ENCODE results near the gene CIP2A.
"Not testable (repeated sequence)": the region's sequence is repeated elsewhere in the genome, so short reads cannot be mapped to it uniquely, and the experiment has no call there.

CIP2A gene

DNA sequence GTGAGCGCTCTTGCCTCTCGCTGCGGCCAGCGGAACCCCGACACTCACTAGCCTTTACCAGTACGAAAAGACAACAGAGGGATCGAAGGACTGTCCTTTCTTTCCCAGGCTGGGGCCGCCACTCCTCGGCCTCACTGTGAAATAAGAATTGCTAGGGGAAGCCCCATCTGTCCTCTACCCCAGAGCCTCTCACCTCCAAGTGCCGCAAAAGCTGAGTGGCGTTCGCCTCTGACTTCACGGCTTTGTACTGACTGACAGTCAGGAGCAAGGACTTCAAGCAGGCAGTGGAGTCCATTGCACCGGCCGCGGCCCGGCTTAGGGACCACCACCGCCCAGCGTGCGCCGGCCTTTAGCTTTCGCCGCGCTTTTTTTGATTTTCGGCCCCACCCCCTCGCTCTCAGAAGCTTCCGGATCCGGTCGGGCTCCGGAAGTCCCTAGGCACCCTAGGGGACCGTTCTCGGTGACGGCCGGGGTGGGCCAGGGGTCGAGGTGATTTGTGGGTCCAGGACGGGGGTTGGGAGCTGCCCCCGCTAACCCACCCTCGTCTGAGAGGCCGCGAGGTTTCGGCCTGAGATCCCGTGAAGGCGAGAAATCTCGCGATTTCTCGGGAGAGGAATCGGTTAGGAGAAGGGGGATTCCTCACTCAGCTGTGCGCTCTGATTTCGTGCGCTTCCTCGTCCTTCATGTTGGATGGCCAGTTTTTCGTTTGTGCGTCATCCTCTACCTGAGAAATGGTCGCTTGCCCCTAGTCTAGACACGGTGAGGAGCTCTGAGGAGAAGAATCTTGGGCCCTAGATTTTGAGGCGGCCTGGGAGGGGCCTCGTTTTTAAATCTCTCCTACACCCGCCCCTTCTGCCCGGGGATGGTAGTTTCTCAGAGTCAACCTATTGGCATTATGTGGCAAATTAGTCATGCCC is at the start of gene CIP2A, which contains the start of gene DZIP3:
CIP2A (minus strand) TSS at position 358 of the 917 bp plus-strand sequence; CDS start at position 295, 63 bp downstream.
DZIP3 (plus strand) TSS at position 642 of the 917 bp plus-strand sequence. CDS start 15,685 bp downstream, outside the sequence.
- peak; percentile 81 to 84 for DNase-seq (ENCODE audit: low read depth in 2 of 2)

GRCh38 chr3:108629974-108630373 is 40.7 kb upstream of the CIP2A start:
- no peak for DNase-seq (ENCODE audit: low read depth in 2 of 2)

GRCh38 chr3:108623504-108623903 is 34.3 kb upstream of the CIP2A start:
- no peak for DNase-seq (ENCODE audit: low read depth in 2 of 2)

GRCh38 chr3:108620250-108620649 is 31.0 kb upstream of the CIP2A start:
- DNase-seq (ENCODE audit: low read depth in 2 of 2) = no peak

GRCh38 chr3:108616090-108616489 is 26.9 kb upstream of the CIP2A start:
- DNase-seq (ENCODE audit: low read depth in 2 of 2) = not testable (repeated sequence)

DNA sequence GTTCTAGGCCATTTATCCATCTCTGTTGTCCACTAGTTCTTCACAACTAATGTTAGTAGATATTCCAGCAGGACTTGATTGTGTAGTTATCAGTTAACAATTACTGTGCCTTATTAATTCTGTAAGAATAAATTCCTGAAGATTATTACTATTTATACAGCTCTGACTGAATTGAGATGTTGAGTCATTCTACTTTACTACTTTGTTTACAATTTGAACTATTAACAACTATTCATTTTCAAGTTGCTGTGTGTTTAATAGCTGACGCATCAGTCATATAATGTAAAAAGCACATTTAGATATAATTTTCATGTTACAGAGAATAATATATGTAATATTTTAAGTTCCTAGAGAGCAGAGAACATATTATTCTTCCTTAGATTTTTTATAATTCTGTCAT is 21.4 kb upstream of the CIP2A start:
- no peak for DNase-seq (ENCODE audit: low read depth in 2 of 2)

DNA sequence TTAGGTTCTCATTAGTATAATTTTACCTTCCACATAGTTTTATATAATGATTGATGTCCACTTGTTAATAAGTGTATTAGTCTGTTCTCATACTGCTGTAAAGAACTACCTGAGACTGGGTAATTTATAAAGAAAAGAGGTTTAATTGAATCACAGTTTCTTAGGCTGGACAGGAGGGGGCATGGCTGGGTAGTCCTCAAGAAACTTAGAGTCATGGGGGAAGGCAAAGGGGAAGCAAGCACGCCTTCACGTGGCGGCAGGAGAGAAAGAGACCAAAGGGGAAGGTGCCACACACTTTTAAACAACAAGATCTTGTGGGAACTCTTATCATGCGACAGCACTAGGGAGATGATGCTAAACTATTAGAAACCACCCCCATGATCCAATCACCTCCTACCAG is 19.5 kb upstream of the CIP2A start:
- DNase-seq (ENCODE audit: low read depth in 2 of 2) = no peak

DNA sequence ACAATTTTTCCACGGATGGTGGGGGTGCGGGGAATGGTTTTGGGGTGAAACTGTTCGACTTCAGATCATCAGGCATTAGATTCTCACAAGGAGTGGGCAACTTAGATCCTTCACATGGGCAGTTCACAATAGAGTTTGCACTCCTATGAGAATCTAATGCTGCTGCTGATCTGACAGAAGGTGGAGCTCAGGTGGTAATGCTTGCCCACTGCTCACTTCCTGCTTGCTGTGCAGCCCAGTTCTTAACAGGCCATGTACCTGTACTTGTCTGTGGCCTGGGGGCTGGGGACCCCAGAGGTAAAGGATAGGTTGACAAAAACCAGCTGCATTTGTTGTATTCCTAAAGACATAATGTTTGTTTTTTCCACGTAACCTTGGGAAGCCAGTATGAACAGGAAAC is 16.3 kb upstream of the CIP2A start:
- no peak for DNase-seq (ENCODE audit: low read depth in 2 of 2)

GRCh38 chr3:108605028-108605427 is 15.8 kb upstream of the CIP2A start:
- no peak for DNase-seq (ENCODE audit: low read depth in 2 of 2)

DNA sequence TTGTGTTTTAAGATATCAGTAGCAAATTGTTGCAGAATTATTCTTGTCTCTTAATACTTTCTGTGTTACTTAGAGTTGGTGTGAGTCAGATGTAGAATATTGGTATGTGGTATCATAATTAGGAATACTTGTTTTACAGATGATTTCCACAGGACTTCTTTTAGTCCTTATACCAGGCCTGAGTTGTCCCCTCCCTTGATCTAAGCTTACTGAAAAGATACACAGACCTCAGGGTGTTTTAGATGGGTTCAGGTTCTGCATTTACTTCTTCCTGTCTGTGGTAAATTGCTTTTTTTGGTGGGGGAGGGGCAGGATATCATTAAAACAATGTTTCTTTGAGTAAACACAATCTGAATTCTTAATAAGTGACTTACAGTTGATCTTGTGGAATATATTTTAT is 14.5 kb upstream of the CIP2A start:
- DNase-seq (ENCODE audit: low read depth in 2 of 2) = no peak

- no peak for DNase-seq (ENCODE audit: low read depth in 2 of 2)
Measured at GRCh38 chr3:108602935-108603294, 13.7 kb upstream of the CIP2A start.

- DNase-seq (ENCODE audit: low read depth in 2 of 2) = no peak
Measured at GRCh38 chr3:108602249-108602934, 13.2 kb upstream of the CIP2A start.

- DNase-seq (ENCODE audit: low read depth in 2 of 2) = no peak
Measured at GRCh38 chr3:108599677-108600409, 10.6 kb upstream of the CIP2A start.

DNA sequence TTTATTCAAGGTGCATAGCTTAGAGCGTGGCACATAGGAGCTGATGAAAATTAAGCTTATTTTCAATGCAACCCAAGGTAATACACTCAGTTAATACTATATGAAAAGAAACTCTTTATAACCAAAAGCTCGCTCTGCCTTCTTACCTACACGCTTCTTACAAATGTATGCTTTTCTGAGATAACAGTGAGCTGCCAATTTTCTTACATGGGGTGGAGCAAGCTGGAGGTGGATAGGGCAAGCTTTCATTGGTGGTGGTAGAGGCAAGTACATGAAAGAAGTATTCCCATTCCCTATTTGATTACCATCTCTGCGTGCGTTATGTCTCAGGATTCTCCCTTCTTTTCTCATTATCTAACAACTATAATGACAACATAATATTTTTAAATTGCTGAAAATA is 9.1 kb upstream of the CIP2A start:
- no peak for DNase-seq (ENCODE audit: low read depth in 2 of 2)

- no peak for DNase-seq (ENCODE audit: low read depth in 2 of 2)
Measured at GRCh38 chr3:108595321-108595720, 6.1 kb upstream of the CIP2A start.

DNA sequence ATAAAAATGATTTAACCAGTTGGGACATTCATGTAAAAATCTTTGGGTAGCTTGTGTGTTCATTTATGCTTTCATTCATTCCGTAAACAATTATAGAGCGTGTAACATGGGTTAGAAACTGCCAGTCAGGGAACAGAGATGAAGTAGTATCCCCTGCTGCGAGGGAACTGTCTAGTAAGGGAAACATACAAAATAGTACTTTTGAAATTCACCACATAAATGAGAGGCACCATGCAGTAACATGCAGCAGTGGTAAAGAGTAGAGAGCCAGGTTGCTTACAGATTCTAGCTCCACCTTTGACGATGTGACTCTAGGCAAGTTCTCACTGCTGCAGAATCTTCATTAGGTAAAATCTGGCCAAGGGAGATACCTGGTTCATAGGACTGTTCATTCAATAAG is 1.2 kb upstream of the CIP2A start:
- no peak for DNase-seq (ENCODE audit: low read depth in 2 of 2)

DNA sequence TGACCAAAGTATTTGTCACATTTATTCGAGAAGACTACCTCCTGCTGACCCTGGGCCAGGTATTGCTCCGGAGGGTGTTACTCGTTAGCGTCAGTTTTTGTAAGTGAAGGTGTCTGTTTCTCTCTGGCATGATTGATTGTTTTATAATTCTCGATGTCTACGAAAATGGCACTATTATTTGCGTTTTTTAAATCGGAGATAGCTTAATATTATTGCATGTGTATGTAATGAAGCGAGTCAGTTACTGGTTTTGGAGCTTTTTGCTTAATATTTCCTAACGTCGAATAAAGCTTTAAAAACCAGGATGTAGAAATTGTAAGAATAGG is 723 bp upstream of the CIP2A start:
- no peak for DNase-seq (ENCODE audit: low read depth in 2 of 2)

- DNase-seq (ENCODE audit: low read depth in 2 of 2) = no peak
Measured at GRCh38 chr3:108588601-108589000, 637 bp downstream of the CIP2A start.

GRCh38 chr3:108578064-108578463 is 11.2 kb downstream of the CIP2A start:
- no peak for DNase-seq (ENCODE audit: low read depth in 2 of 2)

DNA sequence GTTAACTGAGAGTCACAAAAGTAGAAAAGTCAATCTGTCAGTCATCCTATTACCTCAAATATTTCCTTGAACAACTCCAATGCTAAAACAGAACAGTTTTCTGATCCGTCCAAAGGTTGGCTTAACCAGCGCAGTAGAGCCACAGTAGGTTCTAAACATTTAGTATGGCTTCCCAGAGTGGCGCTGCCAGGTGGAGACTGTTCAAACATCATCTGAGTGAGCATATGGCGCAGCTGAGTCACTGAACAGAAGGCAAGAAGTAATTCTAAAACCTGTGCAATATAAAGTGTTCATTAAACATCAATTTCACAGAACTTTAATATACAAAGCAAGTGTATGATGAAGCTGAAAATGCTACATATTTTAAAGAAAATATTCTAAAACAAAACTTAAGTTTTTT is 19.9 kb downstream of the CIP2A start:
- DNase-seq (ENCODE audit: low read depth in 2 of 2) = no peak

GRCh38 chr3:108566599-108566998 is 22.6 kb downstream of the CIP2A start:
- no peak for DNase-seq (ENCODE audit: low read depth in 2 of 2)

DNA sequence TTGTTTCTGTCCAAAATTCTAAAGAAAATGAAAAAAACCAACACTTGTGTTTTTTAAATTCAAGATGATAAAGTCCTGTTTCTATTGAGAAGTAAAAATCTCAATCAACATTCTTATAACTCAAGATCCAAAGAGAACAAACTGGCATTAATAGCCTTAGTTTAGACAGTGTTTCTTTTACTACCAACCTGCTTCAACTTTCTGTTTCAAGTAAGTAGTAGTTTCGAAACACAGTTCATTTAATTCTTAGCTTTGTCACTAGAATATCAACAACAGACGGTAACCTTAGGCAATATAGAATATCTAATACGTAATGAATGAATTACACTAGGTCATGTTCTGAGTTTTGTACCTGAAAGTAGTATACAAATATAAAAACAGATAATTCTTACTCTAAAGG is 23.7 kb downstream of the CIP2A start:
- no peak for DNase-seq (ENCODE audit: low read depth in 2 of 2)
